Measurements from ENCODE around the gene HMGCLL1.

- TF ChIP-seq POLR2A (IDR thresholded peaks at IDR 0.05) (no peak), CTCF (IDR thresholded peaks at IDR 0.05) (no peak), POLR2AphosphoS5 (IDR thresholded peaks at IDR 0.05) (no peak), EP300 (IDR thresholded peaks at IDR 0.05) (no peak)
Measured at GRCh38 chr6:55443238-55444134, 135.5 kb downstream of the HMGCLL1 start.
